ENCODE results near the gene ZNF385C.
A peak's percentile ranks its signal among the peaks of the same experiment; 100 is the strongest.

The ZNF385C gene

DNA sequence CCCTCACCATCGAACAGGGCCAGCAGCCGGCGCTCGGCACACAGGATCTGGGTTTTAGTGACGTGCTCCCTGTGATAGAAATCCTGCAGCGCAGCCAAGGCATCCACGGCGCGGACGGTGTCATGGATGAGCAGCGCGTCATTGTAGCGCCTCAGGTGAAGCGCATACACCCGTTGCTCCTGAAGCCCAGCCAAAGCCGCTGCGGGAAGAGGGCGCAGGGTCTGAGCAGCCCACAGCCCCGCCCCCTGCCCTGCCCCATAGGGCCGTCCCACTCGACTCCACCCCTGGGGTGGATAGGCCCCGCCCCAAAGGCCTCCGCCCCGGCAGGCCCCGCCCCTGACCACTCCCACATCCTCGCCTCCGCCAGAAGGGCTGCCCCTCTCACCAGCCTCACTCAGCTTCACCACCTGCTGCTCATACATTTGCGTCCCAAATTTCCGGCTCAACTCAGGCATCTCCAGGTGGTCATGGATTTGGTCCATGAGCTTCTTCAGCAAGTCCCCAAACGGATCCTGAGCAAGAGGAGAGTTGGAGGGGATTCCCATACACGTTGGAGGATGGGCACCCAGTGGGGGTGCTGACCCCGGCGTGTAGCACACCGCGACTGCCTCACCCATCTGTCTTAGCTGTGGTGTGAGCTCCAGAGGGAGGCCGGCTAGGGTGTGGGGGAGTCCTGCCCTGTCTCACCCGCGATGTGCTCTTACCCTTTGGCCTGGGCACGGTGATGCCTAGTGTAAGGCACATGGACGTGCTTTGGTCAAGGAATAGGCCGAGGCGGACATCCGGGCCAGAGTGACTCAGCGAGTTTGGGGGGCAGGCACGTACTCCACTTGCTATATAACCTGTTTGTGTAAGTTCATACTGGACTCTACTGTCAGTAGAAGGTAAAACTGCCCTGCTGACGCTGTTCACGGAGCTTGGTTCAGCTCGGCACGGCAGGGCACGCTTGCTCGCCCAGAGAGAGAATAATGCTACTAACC, 9.6 kb upstream of the ZNF385C start:
- TF ChIP-seq GABPA (IDR thresholded peaks at IDR 0.05; ENCODE audit: low read depth): no peak
- Histone ChIP-seq H3K27me3 (ENCODE audit: insufficient read depth, poor library complexity, severe bottlenecking) (no peaks in the 10 kb centered on the region), H3K4me3 (replicated peaks; ENCODE audit: insufficient read depth, low read length) (peak overlapping the region; percentile 39), H3K27ac (replicated peaks) (no peak overlapping the region)
- DNase-seq (ENCODE audit: low read depth in 1 of 2, low spot score in 1 of 2): peak; percentile 75 to 81

DNA sequence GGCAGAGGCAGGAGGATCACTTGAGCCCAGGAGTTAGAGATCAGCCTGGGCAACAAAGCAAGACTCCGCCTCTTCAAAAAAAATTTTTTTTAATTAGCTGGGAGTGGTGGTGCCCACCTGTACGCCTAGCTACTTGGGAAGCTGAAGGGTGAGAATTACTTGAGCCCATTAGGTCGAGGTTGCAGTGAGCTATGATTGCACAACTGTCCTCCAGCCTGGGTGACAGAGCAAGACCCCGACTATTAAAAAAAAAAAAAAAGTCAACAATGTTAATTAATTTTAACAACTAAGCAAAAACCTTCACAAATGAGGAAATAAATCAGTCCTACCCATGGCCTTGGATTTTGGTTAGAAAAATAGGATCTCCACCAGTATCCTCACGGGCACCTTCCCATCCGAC, 8.9 kb upstream of the ZNF385C start:
- no peaks in the 10 kb centered on the region for H3K27me3 ChIP-seq (ENCODE audit: insufficient read depth, poor library complexity, severe bottlenecking)
- TF ChIP-seq REST (IDR thresholded peaks at IDR 0.05; ENCODE audit: insufficient replicate concordance, low read depth) (no peak), POLR2AphosphoS5 (IDR thresholded peaks at IDR 0.05; ENCODE audit: low read depth) (no peak), SPI1 (IDR thresholded peaks at IDR 0.05; ENCODE audit: borderline replicate concordance, low read depth) (no peak), GABPA (IDR thresholded peaks at IDR 0.05; ENCODE audit: low read depth) (no peak)
- TF ChIP-seq, protein P1, sequence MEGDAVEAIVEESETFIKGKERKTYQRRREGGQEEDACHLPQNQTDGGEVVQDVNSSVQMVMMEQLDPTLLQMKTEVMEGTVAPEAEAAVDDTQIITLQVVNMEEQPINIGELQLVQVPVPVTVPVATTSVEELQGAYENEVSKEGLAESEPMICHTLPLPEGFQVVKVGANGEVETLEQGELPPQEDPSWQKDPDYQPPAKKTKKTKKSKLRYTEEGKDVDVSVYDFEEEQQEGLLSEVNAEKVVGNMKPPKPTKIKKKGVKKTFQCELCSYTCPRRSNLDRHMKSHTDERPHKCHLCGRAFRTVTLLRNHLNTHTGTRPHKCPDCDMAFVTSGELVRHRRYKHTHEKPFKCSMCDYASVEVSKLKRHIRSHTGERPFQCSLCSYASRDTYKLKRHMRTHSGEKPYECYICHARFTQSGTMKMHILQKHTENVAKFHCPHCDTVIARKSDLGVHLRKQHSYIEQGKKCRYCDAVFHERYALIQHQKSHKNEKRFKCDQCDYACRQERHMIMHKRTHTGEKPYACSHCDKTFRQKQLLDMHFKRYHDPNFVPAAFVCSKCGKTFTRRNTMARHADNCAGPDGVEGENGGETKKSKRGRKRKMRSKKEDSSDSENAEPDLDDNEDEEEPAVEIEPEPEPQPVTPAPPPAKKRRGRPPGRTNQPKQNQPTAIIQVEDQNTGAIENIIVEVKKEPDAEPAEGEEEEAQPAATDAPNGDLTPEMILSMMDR (IDR thresholded peaks at IDR 0.05; ENCODE audit: insufficient read depth, low read length): no peak
- no peak for DNase-seq (ENCODE audit: low read depth in 1 of 2, low spot score in 1 of 2)
- peak overlapping the region; percentile 39 for H3K4me3 ChIP-seq (replicated peaks; ENCODE audit: insufficient read depth, low read length)
- no peak overlapping the region for H3K27ac ChIP-seq (replicated peaks)

DNA sequence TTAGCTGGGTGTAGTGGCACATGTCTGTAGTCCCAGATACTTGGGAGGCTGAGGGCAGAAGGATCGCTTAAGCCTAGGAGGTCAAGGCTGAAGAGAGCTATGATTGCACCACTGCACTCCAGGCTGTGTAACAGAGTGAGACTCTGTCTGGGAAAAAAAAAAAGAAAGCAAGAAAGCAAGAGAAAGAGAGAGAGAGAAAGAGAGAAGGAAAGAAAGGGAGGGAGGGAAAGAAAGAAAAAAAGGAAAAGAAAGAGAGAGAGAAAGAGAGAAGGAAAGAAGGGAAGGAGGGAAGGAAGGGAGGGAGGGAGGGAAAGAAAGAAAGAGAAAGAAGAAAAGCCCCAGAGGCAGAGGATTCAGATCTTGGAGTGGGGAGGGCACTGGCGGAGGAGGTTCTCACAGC, 7.7 kb upstream of the ZNF385C start:
- DNase-seq (ENCODE audit: low read depth in 1 of 2, low spot score in 1 of 2): no peak
- no peak for TF ChIP-seq POLR2AphosphoS5 (IDR thresholded peaks at IDR 0.05; ENCODE audit: low read depth)
- no peak for TF ChIP-seq SPI1 (IDR thresholded peaks at IDR 0.05; ENCODE audit: borderline replicate concordance, low read depth)
- TF ChIP-seq, protein P1 (IDR thresholded peaks at IDR 0.05; ENCODE audit: insufficient read depth, low read length): no peak
- TF ChIP-seq GABPA (IDR thresholded peaks at IDR 0.05; ENCODE audit: low read depth): no peak
- TF ChIP-seq REST (IDR thresholded peaks at IDR 0.05; ENCODE audit: insufficient replicate concordance, low read depth): no peak
- Histone ChIP-seq H3K4me3 (replicated peaks; ENCODE audit: insufficient read depth, low read length) (no peak overlapping the region), H3K27me3 (ENCODE audit: insufficient read depth, poor library complexity, severe bottlenecking) (no peaks in the 10 kb centered on the region), H3K27ac (replicated peaks) (no peak overlapping the region)

GRCh38 chr17:42104264-42104663, 6.0 kb upstream of the ZNF385C start:
- Histone ChIP-seq H3K27ac (replicated peaks) (no peak overlapping the region), H3K27me3 (ENCODE audit: insufficient read depth, poor library complexity, severe bottlenecking) (no peaks in the 10 kb centered on the region), H3K4me3 (replicated peaks; ENCODE audit: insufficient read depth, low read length) (no peak overlapping the region)
- no peak for TF ChIP-seq REST (IDR thresholded peaks at IDR 0.05; ENCODE audit: insufficient replicate concordance, low read depth)
- TF ChIP-seq, protein P1 (IDR thresholded peaks at IDR 0.05; ENCODE audit: insufficient read depth, low read length): no peak
- no peak for TF ChIP-seq POLR2AphosphoS5 (IDR thresholded peaks at IDR 0.05; ENCODE audit: low read depth)
- TF ChIP-seq GABPA (IDR thresholded peaks at IDR 0.05; ENCODE audit: low read depth): no peak
- no peak for TF ChIP-seq SPI1 (IDR thresholded peaks at IDR 0.05; ENCODE audit: borderline replicate concordance, low read depth)
- no peak for DNase-seq (ENCODE audit: low read depth in 1 of 2, low spot score in 1 of 2)
